Activated naive CD4-positive, alpha-beta T cell treated with anti-CD3 and anti-CD28 coated beads, Interleukin-2, amount 50 U/mL, for 16 hours (primary cell): ENCODE measurements around the gene IL1R1.

ENCODE experiments used
- DNase-seq: peaks from one replicate; pipeline ENCODE4 v3.0.0-alpha.2; 2020

The IL1R1 gene

GRCh38 chr2:102141011-102141943, 1.3 kb upstream of the IL1R1 start:
- DNase-seq = no peak

DNA sequence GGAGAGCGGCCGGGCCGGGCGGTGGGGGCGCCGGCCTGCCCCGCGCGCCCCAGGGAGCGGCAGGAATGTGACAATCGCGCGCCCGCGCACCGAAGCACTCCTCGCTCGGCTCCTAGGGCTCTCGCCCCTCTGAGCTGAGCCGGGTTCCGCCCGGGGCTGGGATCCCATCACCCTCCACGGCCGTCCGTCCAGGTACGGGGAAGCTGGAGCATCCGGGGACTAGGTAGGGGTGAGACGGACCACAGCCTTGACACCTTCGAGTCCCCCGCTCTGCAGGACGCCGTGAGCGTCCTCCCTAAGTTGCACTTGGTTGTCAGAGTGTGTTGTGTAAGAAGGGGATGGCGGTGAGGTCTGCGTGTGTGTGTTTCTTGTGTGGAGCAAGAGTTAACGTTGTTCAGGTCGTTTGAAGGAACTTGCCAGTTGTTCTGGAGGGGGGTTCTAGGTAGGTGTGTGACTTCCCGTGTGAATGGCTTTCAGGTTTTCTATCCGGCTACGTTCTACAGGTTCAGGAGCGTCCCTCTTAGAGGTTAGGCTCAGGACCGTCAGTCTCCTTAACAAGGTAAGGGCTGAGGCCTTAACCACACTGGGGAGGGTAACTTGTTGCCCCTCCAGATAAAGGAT, 393 bp downstream of the IL1R1 start:
- no peak for DNase-seq

GRCh38 chr2:102143450-102143985, 972 bp downstream of the IL1R1 start:
- DNase-seq = no peak

GRCh38 chr2:102144128-102144527, 1.6 kb downstream of the IL1R1 start:
- no peak for DNase-seq

- DNase-seq = no peak
Measured at GRCh38 chr2:102145107-102145506, 2.6 kb downstream of the IL1R1 start.

DNA sequence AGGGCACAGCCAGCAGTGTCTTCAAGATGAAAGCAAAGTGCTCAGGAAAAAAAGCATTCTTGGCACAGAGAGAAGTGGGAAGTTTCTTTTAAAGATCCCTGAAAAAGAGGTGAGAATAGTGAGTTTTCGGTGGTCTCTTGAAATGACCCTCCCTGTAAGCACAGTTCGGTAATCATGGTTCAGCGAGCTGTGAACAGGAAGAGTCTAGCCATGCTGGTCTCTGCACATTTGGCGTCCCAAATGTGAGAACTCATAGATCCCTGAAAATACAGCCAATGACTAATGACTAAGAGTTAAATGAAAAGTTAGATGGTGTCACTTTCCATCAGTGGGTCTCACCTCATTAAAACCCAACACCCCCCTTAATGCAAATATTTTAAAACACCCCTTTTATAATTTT, 3.4 kb downstream of the IL1R1 start:
- DNase-seq = no peak

- peak; percentile 62 for DNase-seq
Measured at GRCh38 chr2:102147935-102148334, 5.4 kb downstream of the IL1R1 start.

- DNase-seq = no peak
Measured at GRCh38 chr2:102149243-102149642, 6.7 kb downstream of the IL1R1 start.

GRCh38 chr2:102149644-102150455, 7.3 kb downstream of the IL1R1 start:
- no peak for DNase-seq

DNA sequence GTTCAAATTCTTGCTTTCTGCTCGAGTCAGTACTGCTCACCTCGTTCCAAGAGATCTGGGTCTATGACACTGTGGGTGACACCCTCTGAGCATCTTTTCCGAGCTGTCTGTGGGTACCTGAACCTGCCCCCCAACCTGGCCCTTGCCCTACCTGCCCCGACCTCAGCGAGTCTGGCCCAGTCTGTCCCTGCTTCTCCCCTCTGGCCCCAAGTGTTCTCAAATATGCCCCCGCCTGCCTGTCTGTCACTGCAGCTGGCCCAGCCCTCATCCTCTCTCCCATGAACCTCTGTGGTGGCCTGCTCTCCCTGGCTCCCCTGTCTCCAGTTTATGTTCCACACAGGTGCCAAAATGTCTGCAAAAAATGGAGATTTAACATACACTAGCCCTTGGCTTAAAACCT, 11.8 kb downstream of the IL1R1 start:
- DNase-seq = no peak

DNA sequence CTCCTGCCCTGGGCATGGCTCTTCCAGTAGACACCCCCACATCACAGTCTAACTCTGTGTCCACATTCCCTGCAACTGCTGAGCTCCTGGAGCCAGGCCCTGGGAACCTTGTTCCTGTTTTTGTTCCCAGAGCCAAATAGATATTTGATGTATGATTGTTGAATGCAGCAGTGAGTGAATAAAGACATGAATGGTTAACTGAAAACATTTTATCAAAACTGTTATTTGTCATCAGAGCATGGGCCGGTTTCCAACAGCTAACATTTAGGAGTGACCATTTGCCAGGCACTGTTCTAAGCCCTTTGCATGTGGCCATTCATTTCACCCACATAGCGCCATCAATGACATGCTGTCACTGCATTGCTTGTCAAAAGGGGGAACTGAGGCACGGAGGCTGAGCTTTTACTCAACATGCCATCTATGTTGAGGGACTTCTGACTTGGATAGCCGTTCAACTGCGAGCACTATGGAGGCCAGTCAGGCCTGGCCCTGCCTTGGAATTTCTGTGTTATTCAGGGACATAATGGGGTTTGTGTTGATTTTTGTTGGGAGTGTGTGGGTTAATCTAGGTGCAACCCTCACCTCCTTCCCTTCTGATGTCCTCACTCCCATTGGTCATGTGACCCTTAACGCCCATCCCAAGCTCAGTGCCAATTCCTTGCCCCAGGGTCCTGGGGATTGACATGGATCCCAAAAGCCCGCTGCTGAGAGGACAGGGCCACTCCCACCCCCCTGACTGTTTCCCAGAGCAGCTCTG, 12.6 kb downstream of the IL1R1 start:
- no peak for DNase-seq

GRCh38 chr2:102155703-102156515, 13.4 kb downstream of the IL1R1 start:
- DNase-seq = no peak

GRCh38 chr2:102158011-102158755, 15.6 kb downstream of the IL1R1 start:
- DNase-seq = no peak

DNA sequence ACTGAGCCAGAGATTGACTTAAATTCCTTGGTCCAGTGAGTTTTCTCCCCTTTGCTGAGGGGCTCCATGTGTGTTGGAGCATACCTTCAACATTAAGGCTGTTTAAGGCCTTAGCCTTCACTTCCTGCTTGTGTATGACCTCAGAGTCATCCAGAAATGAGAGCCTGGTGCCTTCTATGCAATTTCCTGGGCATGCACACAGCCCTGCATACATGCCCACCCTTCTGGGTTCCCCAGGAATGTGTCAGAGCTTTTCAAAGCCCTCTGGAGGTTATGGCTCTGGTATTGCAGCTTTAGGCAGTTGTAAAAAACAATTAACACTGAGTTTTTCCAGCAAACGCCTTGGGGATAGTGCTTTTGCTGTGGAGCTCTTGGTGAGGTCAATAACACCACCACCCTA, 16.7 kb downstream of the IL1R1 start:
- no peak for DNase-seq

GRCh38 chr2:102166189-102166845, 23.8 kb downstream of the IL1R1 start:
- no peak for DNase-seq

- DNase-seq = no peak
Measured at GRCh38 chr2:102168026-102168771, 25.7 kb downstream of the IL1R1 start.

GRCh38 chr2:102171946-102172345, 29.4 kb downstream of the IL1R1 start:
- no peak for DNase-seq

DNA sequence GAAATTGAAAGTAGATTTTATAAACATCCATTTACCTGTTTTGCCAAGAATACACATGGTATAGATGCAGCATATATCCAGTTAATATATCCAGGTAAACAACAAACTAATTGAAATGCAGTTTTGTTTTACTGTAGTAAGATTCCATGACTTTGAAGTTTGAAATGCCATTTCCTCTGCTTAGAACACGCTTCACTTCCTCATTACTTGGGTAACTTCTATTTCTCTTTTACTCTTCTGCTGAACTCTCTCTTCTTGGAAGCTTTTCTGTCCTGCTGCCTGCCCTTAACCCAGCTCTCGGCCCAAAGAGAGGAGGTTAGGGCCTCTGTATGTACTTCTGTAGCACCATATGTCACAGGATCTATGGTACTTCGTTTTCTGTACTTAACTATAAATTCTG, 30.2 kb downstream of the IL1R1 start:
- DNase-seq = no peak

DNA sequence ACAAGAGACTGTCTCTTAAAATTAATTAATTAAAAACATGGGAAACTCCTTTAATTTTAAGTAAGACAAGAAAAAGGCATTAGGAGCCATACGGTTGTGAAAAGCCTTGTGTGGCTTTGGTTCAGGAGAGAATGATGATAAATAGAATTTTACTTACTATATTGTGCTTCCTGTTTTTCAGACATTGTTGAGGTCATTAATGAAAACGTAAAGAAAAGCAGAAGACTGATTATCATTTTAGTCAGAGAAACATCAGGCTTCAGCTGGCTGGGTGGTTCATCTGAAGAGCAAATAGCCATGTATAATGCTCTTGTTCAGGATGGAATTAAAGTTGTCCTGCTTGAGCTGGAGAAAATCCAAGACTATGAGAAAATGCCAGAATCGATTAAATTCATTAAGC, 33.6 kb downstream of the IL1R1 start:
- no peak for DNase-seq
